M059J (cell line): ENCODE data around the gene SETD5. TPM values are rescaled to one million over a fixed set of nuclear protein-coding genes. Genes with fewer than 3 reads are reported as not detected.

Experiments
- DNase-seq: peaks from one replicate; pipeline ENCODE4 v3.0.0-alpha.2; 2012; ENCODE audit warnings: low read depth
- total RNA-seq: library from RNA; depleted of rRNA; stranded (reverse); fragments of >200 nt; shearing (Covaris generic); gene quantifications from 2 replicates; pipeline ENCODE4 v1.2.3, GENCODE V29; 2014; rRNA removed

SETD5 gene, protein sequence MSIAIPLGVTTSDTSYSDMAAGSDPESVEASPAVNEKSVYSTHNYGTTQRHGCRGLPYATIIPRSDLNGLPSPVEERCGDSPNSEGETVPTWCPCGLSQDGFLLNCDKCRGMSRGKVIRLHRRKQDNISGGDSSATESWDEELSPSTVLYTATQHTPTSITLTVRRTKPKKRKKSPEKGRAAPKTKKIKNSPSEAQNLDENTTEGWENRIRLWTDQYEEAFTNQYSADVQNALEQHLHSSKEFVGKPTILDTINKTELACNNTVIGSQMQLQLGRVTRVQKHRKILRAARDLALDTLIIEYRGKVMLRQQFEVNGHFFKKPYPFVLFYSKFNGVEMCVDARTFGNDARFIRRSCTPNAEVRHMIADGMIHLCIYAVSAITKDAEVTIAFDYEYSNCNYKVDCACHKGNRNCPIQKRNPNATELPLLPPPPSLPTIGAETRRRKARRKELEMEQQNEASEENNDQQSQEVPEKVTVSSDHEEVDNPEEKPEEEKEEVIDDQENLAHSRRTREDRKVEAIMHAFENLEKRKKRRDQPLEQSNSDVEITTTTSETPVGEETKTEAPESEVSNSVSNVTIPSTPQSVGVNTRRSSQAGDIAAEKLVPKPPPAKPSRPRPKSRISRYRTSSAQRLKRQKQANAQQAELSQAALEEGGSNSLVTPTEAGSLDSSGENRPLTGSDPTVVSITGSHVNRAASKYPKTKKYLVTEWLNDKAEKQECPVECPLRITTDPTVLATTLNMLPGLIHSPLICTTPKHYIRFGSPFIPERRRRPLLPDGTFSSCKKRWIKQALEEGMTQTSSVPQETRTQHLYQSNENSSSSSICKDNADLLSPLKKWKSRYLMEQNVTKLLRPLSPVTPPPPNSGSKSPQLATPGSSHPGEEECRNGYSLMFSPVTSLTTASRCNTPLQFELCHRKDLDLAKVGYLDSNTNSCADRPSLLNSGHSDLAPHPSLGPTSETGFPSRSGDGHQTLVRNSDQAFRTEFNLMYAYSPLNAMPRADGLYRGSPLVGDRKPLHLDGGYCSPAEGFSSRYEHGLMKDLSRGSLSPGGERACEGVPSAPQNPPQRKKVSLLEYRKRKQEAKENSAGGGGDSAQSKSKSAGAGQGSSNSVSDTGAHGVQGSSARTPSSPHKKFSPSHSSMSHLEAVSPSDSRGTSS (N-terminal part only)
- 39.5 and 57.2 TPM in 2 replicates for total RNA-seq

DNA sequence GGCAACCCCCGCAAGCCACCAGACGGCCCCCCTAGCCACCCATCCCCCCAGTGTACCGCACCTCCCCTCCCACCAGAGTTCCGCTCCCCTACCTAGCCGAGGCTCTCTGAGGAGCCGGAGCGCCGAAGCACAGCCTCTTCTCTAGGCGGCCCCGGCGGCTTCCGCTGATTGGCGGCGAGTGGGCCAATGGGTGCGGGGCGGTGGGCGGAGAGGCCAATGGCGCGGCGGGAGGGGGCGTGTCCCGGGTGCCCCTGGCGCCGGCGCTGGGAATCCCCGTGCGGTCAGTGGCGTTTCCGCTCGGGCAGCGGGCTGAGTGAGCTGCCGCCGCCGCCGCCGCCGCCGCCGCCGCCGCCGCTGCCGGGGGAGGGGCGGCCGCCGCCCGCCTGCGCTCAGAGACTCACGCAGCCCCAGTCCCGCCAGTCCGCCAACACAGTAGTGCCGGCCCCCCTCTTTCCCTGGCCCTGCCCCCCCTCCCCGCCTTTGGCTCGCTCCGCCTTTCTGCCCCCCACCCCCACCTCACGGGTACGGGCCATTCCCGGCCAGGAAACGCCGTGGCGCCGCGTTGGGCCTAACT lies at the start of gene SETD5:
Gene SETD5 (plus strand): TSS at position 284 of the 574 bp plus-strand sequence. CDS start 31,324 bp downstream, outside the sequence.
- DNase-seq = peak; percentile 92

DNA sequence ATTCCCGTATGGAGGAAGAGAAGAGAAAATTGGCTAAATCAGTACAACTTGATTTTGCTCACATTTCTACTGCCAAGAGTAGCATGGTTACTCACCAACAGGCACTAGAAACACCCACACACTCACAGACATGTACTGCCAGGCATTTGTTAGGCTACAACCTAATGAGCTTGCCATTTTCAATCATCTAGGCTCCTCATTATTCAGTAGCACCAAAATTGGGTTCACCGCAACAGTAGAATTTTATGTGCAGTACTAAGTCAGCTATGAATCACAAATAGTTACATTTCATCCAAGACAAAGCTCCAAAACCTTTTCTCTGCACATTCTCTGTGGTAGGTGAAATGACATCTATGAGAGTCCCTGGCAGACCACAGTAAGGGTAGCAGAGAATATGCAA lies 49.5 kb upstream of the SETD5 start:
- peak; percentile 82 for DNase-seq

DNA sequence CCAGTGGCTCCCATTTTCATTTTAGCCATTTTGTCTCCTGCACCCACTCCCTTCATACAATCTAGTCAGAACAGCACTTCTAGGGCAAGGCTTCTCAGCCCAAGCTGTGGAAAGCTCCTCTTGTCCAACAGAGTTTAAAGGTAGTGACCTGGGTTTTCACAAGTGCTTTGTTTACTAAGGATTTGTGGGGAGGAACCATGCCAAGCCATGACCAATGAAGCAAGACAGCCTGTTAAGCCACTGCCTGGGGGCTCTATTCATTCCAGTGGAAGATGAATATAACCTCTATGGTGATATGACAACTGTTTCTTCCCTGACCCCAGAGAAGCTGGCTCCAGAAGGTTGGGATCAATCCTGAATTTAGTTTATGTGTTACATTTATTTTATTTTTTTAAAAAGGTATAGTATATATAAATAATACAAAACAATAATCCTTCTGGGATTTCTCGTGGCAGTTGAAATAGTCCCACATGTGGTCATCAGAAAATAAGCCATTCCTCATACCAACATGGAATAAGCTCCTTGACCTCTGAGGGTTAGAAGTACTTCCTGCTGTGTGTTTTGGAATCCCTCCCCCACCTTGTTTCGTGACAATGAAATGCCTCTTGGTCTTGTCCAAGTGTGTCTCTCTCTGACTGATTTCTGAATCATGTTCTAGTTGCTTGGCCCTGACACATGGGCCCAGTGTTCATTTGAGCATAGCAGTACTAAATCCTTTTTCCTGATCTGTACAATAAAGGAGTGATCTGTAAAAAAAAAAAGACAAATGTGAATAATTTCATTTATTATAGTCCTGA lies 47.9 kb upstream of the SETD5 start:
- peak; percentile 96 for DNase-seq

DNA sequence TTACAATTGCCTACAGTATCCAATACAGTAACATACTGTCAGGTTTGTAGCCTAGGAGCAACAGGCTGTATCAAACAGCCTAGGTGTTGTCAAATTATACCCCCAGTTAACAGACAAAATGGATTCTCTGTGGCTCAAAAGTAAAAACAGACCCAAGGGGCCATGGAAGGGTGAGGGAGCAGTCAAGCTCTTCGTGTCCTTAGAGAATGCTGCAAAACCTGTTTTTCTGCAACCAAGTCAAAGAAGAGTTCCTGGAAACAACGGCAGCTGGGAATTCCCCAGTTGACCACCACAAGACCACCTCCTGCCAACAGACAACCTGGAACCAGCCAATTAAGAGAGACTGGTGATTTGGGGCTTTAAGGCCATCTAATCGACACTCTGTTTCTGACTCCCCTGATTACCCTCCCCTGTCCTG lies 45.7 kb upstream of the SETD5 start:
- no peak for DNase-seq

DNA sequence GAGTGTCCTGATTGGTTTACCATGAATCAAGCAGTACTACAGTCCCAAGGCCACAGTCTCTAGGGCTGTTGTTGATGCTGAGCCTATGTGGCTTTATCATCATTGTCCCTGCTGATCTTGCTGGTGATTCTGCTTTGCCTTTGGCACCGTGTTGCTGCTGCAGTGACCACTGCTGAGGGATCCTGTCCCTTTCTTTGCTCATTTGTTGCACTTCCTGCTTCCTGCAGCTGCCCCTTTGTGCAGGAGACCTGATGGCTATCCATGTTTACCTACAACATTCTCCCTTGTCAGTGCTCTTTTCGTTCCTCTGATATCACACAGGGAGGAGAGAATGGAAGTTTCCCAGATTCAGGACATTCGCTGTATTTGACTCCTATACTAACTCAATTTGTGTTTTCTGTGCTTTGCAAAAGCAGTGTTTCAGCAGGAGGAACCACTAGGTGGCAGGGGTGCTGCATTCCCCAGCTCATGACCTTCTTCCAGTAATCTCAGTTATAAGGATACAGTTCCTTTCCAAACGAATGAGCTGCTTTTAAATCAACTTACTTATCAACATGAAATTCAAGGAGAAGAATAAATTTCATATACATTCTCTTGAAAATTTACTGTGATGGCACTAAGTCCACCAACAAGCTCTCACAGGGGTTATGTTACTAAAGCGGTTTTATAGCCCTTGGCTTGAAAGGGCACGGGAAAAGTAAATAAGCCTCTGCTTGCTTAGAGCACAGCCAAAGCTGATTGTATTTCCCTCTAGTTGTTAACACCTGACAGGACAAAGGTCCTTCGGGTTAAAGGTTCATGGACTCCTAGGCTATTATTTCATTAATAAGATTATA lies 44.3 kb upstream of the SETD5 start:
- peak; percentile 58 for DNase-seq

DNA sequence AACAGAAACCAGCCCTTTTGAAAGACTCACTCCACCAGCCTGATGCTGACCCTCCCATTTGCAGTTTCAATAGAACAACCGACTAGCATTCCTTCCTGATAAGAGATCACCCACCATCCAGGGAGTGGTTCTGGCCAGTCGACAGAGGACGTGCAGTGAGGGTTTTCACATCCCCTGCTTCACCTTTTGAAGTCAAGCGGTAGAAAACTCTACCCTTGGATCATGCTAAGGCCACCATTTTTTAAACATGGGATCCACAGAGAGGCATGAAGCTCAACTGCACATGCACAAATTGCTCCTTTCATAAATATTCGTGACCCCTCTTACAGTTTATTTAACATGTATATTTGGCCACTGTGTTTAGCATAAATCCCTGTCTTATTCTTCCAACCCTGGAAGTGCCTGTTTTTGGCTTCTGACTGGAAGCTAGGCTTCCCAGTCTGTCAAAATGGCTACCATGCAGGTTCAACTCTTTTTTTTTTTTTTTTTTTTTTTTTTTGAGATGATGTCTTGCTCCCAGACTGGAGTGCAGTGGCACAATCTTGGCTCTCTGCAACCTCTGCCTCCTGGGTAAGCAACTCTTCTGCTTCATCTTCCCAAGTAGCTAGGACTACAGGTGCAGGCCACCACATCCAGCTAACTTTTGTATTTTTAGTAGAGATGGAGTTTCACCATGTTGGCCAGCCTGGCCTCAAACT lies 35.6 kb upstream of the SETD5 start:
- DNase-seq = no peak

DNA sequence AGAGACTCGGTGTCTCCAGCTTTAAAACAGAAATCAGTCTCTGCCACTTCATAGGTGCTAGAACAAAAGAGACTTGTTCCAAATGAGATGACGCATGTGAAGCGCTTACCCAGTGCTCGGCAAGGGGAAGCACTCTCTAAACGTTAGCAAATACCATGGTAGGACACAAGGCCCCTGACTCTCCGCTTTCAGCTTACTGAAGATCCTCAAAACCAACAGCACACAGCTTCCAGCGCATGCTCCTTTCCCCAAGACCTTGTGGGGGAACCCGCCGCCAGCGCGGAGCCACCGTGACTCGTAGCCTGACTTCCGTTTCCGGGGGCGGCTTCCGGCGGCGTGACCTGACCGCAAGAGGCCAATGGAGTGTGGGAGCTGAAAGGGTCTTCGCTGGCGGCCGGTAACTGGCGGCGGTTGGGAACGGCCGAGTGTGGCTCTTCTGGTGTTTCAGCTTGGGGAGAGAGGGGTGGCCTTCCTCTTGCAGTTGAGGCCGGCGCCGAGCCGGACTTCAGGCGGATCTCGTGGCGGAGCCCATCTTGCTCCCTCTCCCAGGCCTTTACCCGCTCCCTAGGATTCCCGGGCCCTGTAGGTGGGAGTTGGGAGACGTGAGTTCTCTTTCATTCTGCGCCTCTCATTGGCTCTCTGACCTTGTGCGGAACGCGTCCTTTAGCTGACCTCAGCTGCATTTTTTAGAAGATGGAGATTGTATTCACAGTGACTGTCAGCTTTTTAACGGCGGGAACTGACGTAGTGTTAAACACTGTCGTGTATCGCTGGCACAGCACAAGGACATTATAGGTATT lies 34.5 kb upstream of the SETD5 start, which contains the start of gene THUMPD3:
Gene THUMPD3 (plus strand): TSS at position 324 of the 800 bp plus-strand sequence. CDS start 2,015 bp downstream, outside the sequence.
- peak; percentile 85 for DNase-seq

DNA sequence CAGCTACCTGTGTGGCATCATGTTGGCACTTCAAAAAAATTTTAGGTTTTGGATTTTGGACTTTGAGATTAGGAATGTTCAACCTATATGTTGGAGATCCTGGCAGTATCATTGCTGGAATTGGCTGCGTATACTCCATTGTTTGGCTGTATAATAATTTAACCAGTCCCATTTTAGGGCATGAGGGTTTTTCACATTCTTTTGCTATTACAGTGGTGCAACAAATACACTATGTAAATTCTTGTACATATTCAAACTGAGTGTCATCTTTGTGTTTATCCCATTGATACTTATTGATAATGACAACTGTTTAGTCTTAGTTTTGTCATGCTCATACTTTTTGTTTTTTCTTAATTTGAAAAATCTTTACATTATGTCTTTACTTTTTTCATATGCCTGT lies 27.9 kb upstream of the SETD5 start:
- no peak for DNase-seq

DNA sequence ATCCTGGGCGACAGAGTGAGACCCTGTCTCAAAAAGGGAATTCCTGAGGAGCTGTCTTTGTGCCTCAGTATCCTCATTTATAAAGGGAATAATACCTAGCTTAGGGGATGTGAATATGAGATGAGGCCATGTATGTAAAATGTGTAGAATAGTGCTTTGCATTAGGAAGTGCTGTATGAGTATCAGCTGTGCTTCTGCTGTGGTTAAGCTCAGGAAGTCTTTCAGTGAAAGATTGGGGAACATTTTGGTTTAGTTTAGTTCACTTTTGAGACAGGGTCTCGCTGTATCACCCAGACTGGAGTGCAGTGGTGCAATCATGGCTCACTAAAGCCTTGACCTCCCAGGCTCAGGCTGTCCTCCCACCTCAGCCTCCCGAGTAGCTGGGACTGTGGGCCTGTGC lies 23.9 kb upstream of the SETD5 start:
- DNase-seq = no peak

DNA sequence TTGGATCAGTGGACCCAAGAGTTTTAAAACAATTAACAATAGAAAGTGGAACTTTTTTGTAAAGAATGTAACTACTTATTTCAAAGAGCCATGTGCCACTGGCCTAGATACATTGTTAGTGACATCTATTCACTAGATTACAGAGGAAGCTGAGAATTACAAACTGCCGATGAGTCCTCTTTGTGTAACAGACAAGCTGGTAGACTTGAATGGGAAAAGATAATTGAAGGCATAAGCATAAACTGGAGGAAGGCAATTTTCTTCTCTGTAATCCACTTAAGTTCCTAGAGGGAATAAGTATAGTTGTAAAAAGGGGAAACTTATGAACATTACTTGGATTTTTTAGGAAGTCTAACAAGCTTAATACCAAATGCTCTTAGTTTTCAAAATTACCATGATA lies 19.4 kb upstream of the SETD5 start:
- DNase-seq = no peak

DNA sequence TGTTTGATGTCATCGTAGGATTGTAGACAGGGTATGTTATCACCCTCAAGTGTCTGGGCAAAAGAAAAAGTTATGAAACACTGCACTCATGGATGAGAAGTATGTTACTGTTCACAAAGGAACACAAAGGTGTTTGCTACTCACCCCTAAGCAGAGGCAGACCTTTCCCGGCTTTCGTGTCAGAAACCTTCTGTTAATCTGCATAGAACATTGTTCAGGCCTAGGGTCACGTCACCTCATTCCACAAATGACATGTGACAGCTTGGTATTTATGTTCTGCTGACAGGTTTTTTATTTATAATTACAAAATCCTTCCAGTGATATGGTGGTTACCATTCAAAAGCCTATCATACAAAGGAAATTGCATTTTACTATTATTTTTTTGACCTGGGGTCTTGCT lies 18.1 kb upstream of the SETD5 start:
- DNase-seq = no peak

DNA sequence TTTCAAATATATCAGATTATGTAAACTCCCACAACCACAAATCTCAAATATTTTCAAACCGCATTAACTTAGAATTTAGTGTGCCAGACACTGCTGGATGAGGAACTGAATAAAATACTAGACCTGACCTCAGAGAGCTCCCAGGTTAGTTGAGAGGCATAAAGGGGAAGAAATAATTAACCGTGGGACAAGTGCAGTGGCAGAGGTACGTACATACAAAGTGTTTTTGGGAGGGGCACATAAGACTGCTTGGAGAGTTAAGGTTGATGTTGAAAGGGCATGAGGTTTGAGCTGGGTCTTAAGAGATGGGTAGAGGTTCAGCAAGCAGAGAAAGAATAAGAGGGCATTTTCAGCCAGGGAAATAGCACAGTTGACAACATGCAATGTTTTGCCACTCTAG lies 17.4 kb upstream of the SETD5 start:
- no peak for DNase-seq

DNA sequence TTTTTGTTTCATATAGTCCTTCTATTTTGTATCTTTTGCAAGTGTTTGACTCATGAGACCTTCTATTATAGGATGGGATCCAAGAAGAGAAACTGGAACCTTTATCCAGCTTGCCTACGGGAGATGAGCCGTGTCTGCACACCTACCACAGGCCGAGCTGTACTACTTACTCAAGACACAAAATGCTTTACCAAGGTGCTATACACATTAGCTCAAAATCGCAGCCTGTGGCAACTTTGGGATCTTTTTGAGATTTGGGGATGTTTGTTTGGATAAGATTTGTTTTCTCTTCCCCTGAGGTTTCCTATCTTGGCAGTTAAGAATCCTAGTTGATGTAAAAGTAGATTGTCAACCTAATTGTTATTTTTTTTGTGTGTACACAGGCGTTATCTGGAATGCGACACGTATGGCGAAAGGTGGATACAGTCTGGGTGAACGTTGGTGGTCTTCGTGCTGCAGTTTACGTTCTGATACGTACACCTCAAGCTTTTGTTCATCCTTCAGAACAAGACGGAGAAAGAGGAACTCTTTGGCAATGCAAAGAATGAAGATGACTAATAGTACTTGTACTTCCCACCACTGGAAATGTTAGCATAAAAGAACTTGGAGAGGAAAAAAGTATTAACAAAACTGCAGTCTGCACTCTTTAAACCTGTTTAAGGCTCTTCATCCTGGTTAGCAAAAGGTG lies 13.1 kb upstream of the SETD5 start:
- DNase-seq = no peak

DNA sequence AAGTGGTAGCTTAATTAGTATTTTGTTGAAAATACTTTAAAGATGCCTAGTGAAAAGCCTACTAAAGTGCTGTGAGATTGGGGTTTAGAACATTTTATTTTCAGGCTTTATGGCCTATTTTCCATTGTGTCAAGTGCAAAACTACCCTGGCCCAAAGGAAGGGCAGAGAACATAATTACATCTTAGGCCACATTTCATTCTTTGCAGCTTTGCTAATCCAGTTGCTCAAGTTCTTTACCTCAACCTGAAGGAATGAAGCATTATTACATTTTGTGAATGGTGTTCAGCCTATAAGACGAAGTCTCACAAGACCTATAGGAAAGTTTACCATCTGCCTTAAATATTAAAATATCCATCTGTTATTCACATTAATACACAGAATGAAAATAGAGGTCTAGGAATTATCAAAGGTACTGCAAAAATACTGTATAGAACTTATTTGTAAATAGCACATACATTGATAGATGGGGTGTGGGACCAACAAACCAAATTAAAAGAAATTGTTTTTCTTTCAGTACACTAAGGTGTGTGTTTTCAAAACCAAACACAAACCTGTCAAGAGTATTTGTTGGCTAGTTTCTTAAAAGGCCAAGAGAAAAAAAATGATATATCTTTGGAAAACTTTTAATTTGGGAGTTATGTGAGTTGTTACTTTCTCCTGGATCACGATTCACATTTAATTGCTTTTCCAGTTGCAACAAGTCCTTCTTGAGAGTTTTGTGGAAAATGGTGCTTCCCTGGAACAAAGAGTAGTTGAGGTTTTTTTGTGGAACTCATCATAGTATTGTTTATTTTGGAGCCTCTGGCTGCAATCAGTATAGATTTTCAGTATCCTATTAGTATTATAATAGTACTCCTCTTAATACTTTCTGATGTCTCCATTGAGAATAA lies 12.0 kb upstream of the SETD5 start:
- DNase-seq = no peak

DNA sequence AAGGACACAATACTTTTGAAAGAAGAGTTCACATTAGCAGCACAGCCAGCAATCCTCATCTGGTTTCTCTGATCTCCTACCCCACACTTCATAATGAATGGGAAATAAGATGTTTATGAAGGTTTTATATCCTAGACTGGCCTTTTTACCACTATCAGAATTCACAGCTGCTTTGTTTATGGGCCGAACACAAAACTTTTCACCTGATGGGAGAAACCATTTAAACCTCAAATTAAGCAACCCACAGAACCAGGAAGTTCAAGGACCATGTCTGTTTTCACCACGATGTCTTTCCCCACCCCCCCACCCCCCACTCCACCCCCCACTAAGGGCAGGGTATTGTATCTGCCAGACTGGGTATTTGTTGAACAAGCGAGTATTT lies 11.3 kb upstream of the SETD5 start:
- DNase-seq = no peak

DNA sequence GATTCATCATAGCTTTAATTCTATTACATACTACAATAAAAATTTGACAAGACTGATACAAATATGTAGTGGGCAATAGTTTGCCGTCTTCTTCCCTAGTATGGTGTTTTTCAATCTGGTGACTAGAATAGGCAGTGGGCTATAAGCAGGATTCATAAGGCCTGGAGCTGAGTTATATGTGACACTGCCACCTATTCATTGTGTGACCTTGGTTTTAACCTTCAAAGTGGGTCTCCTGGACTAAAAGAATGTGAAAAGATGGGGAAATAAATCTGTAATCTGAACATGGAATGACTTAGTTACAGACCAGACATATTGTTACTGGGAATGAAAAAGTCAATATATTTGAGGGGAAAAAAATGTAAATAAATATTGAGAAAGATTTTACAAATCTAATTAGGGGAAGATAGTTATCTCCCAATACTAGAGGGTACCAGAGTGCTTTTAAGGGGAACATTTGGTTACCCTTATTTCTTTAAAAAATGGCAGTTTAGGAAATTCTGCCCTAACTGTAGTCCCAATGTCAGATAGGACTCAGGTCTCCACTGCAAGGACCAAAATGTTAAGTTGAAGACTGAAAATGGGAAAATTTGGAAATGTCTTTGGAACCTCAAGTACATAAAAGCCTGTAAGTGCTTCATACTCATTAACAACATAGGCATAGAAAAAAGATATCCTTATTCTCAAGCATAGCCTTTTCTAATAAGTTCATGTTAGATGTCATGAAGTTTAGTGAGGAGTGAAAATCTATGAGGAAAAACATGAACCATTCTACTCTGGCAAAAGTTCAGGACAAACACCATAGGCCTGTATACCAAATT lies 10.7 kb upstream of the SETD5 start:
- no peak for DNase-seq
